ENCODE measurements around the gene MXRA7. TPM values are rescaled to one million over a fixed set of nuclear protein-coding genes. Genes with fewer than 3 reads are reported as not detected.
"Not testable (repeated sequence)": the region's sequence is repeated elsewhere in the genome, so short reads cannot be mapped to it uniquely, and the experiment has no call there.

The MXRA7 gene
- polyA plus RNA-seq, 1 experiment, result 300 TPM

- DNase-seq (ENCODE audit: low read depth), result no peak
- no peak overlapping the region for H3K4me3 ChIP-seq (ENCODE audit: low read depth, low read length)
- peak; percentile 81 for TF ChIP-seq CTCF (IDR thresholded peaks at IDR 0.05; ENCODE audit: insufficient read depth, low read depth, low read length)
- ChIA-PET CTCF (interaction anchor here (0.9 to 3.5 kb wide), 7 partner anchors 11 to 156 kb away, joined by 3 to 25 read pairs (median 5); partner anchors contain the start of genes JMJD6 and METTL23), POLR2A (no interaction called here)
- H3K27me3 ChIP-seq (ENCODE audit: control insufficient read depth, insufficient read depth, low read length), result no peaks in the 10 kb centered on the region
- H3K36me3 ChIP-seq (ENCODE audit: control insufficient read depth, insufficient read depth, low read length), result peaks cover 18% of the 10 kb centered on the region
Observed at GRCh38 chr17:76714822-76715495, 4.2 kb upstream of the MXRA7 start.

- H3K36me3 ChIP-seq (ENCODE audit: control insufficient read depth, insufficient read depth, low read length), result peaks cover 18% of the 10 kb centered on the region
- no peak for TF ChIP-seq CTCF (IDR thresholded peaks at IDR 0.05; ENCODE audit: insufficient read depth, low read depth, low read length)
- CTCF ChIA-PET, result interaction anchor here (0.9 to 3.5 kb wide), 10 partner anchors 11 to 191 kb away, joined by 3 to 23 read pairs (median 5); partner anchors contain the start of genes JMJD6 and SRSF2
- DNase-seq (ENCODE audit: low read depth), result no peak
- POLR2A ChIA-PET, result no interaction called here
- no peaks in the 10 kb centered on the region for H3K27me3 ChIP-seq (ENCODE audit: control insufficient read depth, insufficient read depth, low read length)
- no peak overlapping the region for H3K4me3 ChIP-seq (ENCODE audit: low read depth, low read length)
Observed at GRCh38 chr17:76714336-76714735, 3.6 kb upstream of the MXRA7 start.

DNA sequence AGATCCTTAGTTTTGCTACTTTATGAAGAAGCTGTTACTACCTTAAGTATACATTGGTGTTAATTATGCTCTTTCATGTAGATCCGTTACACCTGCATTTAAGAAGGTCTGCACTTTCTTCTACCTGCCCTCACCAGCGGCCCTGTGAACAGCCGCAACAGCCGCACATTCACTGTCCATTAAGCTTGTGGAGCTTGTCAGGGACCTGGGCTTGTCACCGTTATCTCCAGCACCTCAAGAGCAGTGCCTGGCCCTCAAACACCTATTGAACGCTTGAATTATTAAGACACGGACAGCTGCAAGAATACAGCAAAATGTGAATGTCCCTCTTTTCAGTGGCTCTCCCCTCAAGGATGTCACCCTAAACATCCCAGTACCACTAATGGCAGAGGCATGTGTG, 3.0 kb upstream of the MXRA7 start:
- DNase-seq (ENCODE audit: low read depth), result no peak
- ChIA-PET CTCF (interaction anchor here (0.7 to 3.5 kb wide), 11 partner anchors 12 to 190 kb away, joined by 3 to 23 read pairs (median 5); partner anchors contain the start of genes JMJD6 and SRSF2), POLR2A (no interaction called here)
- Histone ChIP-seq H3K27me3 (ENCODE audit: control insufficient read depth, insufficient read depth, low read length) (no peaks in the 10 kb centered on the region), H3K4me3 (ENCODE audit: low read depth, low read length) (no peak overlapping the region), H3K36me3 (ENCODE audit: control insufficient read depth, insufficient read depth, low read length) (peaks cover 17% of the 10 kb centered on the region)
- no peak for TF ChIP-seq CTCF (IDR thresholded peaks at IDR 0.05; ENCODE audit: insufficient read depth, low read depth, low read length)

DNA sequence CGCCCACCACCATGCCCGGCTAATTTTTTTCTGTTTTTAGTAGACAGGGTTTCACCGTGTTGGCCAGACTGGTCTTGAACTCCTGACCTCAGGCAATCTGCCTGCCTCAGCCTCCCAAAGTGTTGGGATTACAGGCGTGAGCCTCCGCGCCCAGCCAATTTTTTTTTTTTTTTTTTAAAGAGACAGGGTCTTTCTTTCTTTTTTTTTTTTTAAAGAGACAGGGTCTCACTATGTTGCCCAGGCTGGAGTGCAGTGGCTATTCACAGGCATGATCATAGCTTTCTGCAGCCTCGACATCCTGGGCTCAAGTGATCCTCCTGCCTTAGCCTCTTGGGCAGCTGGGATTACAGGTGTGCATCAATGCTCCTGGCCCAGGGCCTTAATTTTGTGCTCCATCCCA, 1.6 kb upstream of the MXRA7 start:
- H3K4me3 ChIP-seq (ENCODE audit: low read depth, low read length); POLR2A ChIA-PET; DNase-seq (ENCODE audit: low read depth); H3K27me3 ChIP-seq (ENCODE audit: control insufficient read depth, insufficient read depth, low read length): not testable (repeated sequence)
- CTCF ChIA-PET, result interaction anchor here (1.4 to 3.5 kb wide), 2 partner anchors 15 to 31 kb away, joined by 3 to 20 read pairs; no protein-coding TSS in a partner anchor
- H3K36me3 ChIP-seq (ENCODE audit: control insufficient read depth, insufficient read depth, low read length), result peaks cover 11% of the 10 kb centered on the region

GRCh38 chr17:76709951-76710862, 558 bp downstream of the MXRA7 start:
- peak overlapping the region; percentile 84 for H3K4me3 ChIP-seq (ENCODE audit: low read depth, low read length)
- ChIA-PET CTCF (interaction anchor here (0.7 to 2.7 kb wide), 4 partner anchors 8 to 180 kb away, joined by 3 to 18 read pairs (median 5); no protein-coding TSS in a partner anchor), POLR2A (interaction anchor here (1.2 kb wide), 1 partner anchor 9 kb away, joined by 6 read pairs; no protein-coding TSS in a partner anchor)
- DNase-seq (ENCODE audit: low read depth); H3K36me3 ChIP-seq (ENCODE audit: control insufficient read depth, insufficient read depth, low read length); H3K27me3 ChIP-seq (ENCODE audit: control insufficient read depth, insufficient read depth, low read length): not testable (repeated sequence)

Data from BJ (cell line).